Suprapubic skin (tissue), 4 donors: Measurements from ENCODE around the gene PHF3.

Experiments
- POLR2A ChIP-seq, 2 donors: fragments of 450-650 bp; IDR thresholded peaks; one replicate each; pipeline ENCODE4 v1.6.1; 2017; ENCODE audit warnings: antibody characterized with exemption in 2 of 2, mild to moderate bottlenecking in 2 of 2, moderate library complexity in 2 of 2
- POLR2AphosphoS5 ChIP-seq, 3 donors: sonication (generic); formaldehyde crosslinking; IDR thresholded peaks; one replicate each; pipeline ENCODE4 v1.6.1; 2017; ENCODE audit warnings: antibody characterized with exemption in 3 of 3
- TF ChIP-seq, protein P1 (sequence below), 2 donors: fragments of 200-600 bp in 1 of 2; fragments of 450-650 bp in 1 of 2; sonication (generic) in 1 of 2; IDR thresholded peaks; one replicate each; pipeline ENCODE4 v1.5.1; 2016 to 2019; ENCODE audit warnings: antibody characterized with exemption in 2 of 2, mild to moderate bottlenecking in 1 of 2, moderate library complexity in 1 of 2

GRCh38 chr6:63661769-63662168, 26.2 kb downstream of the PHF3 start:
- TF ChIP-seq, protein P1, sequence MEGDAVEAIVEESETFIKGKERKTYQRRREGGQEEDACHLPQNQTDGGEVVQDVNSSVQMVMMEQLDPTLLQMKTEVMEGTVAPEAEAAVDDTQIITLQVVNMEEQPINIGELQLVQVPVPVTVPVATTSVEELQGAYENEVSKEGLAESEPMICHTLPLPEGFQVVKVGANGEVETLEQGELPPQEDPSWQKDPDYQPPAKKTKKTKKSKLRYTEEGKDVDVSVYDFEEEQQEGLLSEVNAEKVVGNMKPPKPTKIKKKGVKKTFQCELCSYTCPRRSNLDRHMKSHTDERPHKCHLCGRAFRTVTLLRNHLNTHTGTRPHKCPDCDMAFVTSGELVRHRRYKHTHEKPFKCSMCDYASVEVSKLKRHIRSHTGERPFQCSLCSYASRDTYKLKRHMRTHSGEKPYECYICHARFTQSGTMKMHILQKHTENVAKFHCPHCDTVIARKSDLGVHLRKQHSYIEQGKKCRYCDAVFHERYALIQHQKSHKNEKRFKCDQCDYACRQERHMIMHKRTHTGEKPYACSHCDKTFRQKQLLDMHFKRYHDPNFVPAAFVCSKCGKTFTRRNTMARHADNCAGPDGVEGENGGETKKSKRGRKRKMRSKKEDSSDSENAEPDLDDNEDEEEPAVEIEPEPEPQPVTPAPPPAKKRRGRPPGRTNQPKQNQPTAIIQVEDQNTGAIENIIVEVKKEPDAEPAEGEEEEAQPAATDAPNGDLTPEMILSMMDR (IDR thresholded peaks at IDR 0.05): no peak
- TF ChIP-seq POLR2AphosphoS5 (IDR thresholded peaks at IDR 0.05) (no peak), POLR2A (IDR thresholded peaks at IDR 0.05) (no peak)
